GM21619 (cell line): ENCODE data around the gene PROC.

Experiments used
- ATAC-seq: cut with Tn5 transposase; IDR thresholded peaks from one replicate; pipeline ENCODE4 v1.9.1; 2021; ENCODE audit not compliant: unreplicated experiment

PROC gene

DNA sequence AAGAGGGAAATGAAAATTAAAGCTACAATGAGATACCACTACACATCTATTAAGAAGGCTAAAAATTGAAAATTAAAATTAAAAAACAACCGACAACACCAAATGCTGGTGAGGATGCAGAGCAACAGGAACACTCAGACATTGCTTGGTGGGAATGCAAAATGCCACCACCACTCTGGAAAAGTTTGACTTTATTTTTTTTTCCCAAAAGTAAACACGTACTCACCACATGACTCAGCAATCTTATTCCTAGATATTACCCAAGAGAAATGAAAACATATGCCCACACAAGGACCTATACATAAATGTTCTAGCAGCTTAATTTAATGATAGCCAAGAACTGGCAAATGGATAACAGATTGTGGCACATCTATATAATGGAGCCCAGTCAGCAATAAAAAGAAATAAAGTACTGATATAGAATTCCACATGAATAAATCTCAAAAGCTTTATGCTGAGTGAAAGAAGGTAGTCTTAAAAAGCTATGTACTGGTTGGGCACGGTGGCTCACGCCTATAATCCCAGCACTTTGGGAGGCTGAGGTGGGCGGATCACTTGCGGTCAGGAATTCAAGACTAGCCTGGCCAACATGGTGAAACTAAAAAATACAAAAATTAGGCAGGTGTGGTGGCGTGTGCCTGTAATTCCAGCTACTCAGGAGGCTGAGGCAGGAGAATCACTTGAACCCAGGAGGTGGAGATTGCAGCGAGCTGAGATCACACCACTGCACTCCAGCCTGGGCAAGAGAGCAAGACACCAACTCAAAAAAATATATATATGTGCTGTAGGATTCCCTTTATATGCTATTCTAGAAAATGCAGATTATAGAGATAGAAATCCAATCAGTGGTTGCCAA, 4.2 kb upstream of the PROC start:
- ATAC-seq = no peak

DNA sequence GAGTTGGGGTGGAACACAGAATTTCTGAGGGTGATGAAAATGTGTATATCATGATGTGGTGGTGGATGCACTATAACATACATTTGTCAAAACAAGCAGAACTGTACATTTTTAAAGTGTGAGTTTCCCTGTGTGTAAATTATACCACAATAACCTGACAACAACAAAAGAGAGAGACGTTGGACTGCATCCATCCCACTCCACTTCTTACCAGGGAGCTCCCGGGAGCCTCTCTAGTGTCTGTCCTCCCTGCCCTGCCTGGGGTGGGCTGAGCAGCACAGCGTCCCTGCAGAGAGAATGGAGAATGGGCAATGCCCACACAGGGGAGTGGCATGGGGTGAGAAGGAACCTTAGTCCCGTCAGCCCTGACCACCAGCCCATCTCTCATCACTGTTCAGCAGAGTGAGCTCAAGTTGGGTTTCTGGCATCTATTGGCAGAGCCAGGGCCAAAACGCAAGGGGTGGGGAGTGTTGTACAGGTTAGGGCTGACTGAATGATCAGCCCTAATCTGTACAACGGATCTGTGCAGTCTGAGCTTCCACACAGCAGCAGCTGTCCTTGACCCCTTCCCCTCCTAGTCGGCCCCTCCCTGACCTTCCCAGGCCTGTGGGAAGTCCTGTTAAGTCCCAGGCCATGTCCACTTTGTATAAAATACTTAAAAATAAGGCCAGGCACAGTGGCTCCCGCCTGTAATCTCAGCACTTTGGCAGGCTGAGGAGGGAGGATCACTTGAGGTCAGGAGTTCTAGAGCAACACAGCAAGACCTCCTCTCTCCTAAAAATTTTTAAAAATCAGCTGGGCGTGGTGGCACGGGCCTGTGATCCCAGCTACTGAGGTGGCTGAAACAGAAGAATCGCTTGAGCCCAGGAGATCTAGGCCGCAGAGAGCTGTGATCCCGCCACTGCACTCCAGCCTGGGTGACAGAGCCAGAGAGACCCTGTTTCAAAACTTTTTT, 3.3 kb upstream of the PROC start:
- ATAC-seq = no peak

DNA sequence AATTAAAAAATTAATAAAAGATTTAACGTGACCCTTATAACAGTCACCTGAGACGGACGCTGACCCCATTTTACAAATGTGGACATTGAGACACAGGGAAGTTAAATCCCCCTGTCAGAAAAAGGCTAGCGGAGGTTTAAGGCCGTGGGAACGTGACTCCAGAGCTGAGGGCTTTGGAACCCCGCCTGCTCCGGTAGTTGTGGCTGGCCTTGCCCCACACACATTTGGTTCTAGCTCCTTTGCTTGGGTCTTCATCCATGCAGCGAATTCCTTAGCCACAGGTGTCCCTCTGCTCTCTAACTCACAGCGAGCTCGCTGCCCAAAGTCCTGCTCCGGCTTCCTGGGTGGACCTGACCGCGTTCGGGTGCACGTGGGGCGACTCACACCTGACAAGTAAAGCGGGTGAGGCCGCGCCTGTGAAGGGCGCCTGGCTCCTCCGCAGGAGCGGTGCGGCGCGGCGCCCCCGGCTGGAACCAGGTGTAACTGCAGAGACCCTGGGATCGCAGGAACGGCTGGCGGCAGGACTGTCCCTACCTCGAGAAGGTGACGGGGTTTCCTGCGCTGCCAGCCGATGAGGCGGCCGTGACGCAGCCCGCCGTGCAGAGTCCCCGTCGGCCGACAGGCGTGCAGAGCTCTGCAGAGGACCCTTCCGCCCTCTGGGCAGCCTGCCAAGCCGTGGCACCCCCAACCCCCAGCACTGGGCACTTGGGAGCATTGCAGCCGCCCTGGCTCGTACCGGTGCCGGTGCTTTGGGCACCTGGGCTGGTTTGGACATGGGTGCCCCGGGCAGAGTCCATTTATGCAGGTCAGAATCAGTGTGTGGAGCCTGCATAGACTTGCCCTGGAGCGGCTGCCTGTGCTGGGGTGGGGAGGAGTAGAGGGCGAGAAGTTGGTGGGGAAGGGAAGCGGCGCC, 2.4 kb upstream of the PROC start:
- ATAC-seq = peak; percentile 79

DNA sequence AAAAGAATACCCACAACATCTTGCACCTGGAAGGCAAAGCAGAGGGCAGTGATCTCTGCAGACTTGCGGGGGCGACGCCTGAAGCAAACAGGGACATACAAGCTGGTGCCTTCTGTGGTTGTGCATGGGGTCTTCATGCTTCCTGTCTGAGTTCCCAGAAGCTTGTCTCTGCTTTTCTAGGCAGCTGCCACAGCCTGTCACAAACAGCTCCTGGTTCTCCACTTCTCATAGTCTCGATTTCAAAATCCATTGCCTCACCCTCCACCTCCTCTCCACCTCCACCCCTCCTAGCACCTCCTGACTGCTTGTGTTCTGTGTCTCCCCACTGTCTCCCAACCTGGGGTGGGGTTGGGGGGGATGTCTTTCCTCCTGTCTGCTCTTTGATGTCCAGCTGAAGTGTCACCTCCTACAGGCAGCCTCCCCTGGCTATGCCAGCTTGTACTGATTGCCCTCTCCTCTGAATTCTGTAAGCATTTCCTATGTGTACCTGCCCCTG, 1.7 kb upstream of the PROC start:
- no peak for ATAC-seq

DNA sequence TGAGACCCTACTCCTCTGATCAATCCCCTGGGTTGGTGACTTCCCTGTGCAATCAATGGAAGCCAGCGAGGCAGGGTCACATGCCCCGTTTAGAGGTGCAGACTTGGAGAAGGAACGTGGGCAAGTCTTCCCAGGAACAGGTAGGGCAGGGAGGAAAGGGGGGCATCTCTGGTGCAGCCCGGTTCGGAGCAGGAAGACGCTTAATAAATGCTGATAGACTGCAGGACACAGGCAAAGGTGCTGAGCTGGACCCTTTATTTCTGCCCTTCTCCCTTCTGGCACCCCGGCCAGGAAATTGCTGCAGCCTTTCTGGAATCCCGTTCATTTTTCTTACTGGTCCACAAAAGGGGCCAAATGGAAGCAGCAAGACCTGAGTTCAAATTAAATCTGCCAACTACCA, 821 bp upstream of the PROC start:
- no peak for ATAC-seq

DNA sequence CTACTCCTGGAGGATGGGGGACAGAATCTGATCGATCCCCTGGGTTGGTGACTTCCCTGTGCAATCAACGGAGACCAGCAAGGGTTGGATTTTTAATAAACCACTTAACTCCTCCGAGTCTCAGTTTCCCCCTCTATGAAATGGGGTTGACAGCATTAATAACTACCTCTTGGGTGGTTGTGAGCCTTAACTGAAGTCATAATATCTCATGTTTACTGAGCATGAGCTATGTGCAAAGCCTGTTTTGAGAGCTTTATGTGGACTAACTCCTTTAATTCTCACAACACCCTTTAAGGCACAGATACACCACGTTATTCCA, 844 bp downstream of the PROC start:
- ATAC-seq = no peak

DNA sequence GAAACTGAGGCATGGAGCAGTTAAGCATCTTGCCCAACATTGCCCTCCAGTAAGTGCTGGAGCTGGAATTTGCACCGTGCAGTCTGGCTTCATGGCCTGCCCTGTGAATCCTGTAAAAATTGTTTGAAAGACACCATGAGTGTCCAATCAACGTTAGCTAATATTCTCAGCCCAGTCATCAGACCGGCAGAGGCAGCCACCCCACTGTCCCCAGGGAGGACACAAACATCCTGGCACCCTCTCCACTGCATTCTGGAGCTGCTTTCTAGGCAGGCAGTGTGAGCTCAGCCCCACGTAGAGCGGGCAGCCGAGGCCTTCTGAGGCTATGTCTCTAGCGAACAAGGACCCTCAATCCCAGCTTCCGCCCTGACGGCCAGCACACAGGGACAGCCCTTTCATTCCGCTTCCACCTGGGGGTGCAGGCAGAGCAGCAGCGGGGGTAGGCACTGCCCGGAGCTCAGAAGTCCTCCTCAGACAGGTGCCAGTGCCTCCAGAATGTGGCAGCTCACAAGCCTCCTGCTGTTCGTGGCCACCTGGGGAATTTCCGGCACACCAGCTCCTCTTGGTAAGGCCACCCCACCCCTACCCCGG, 1.3 kb downstream of the PROC start:
- ATAC-seq = no peak

DNA sequence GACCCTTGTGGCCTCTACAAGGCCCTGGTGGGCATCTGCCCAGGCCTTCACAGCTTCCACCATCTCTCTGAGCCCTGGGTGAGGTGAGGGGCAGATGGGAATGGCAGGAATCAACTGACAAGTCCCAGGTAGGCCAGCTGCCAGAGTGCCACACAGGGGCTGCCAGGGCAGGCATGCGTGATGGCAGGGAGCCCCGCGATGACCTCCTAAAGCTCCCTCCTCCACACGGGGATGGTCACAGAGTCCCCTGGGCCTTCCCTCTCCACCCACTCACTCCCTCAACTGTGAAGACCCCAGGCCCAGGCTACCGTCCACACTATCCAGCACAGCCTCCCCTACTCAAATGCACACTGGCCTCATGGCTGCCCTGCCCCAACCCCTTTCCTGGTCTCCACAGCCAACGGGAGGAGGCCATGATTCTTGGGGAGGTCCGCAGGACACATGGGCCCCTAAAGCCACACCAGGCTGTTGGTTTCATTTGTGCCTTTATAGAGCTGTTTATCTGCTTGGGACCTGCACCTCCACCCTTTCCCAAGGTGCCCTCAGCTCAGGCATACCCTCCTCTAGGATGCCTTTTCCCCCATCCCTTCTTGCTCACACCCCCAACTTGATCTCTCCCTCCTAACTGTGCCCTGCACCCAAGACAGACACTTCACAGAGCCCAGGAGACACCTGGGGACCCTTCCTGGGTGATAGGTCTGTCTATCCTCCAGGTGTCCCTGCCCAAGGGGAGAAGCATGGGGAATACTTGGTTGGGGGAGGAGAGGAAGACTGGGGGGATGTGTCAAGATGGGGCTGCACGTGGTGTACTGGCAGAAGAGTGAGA, 2.0 kb downstream of the PROC start:
- ATAC-seq = no peak

DNA sequence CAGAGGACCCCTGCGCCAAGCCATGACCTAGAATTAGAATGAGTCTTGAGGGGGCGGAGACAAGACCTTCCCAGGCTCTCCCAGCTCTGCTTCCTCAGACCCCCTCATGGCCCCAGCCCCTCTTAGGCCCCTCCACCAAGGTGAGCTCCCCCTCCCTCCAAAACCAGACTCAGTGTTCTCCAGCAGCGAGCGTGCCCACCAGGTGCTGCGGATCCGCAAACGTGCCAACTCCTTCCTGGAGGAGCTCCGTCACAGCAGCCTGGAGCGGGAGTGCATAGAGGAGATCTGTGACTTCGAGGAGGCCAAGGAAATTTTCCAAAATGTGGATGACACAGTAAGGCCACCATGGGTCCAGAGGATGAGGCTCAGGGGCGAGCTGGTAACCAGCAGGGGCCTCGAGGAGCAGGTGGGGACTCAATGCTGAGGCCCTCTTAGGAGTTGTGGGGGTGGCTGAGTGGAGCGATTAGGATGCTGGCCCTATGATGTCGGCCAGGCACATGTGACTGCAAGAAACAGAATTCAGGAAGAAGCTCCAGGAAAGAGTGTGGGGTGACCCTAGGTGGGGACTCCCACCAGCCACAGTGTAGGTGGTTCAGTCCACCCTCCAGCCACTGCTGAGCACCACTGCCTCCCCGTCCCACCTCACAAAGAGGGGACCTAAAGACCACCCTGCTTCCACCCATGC, 3.0 kb downstream of the PROC start:
- ATAC-seq = no peak

DNA sequence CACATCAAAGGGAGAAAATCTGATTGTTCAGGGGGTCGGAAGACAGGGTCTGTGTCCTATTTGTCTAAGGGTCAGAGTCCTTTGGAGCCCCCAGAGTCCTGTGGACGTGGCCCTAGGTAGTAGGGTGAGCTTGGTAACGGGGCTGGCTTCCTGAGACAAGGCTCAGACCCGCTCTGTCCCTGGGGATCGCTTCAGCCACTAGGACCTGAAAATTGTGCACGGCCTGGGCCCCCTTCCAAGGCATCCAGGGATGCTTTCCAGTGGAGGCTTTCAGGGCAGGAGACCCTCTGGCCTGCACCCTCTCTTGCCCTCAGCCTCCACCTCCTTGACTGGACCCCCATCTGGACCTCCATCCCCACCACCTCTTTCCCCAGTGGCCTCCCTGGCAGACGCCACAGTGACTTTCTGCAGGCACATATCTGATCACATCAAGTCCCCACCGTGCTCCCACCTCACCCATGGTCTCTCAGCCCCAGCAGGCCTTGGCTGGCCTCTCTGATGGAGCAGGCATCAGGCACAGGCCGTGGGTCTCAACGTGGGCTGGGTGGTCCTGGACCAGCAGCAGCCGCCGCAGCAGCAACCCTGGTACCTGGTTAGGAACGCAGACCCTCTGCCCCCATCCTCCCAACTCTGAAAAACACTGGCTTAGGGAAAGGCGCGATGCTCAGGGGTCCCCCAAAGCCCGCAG, 3.8 kb downstream of the PROC start:
- no peak for ATAC-seq

DNA sequence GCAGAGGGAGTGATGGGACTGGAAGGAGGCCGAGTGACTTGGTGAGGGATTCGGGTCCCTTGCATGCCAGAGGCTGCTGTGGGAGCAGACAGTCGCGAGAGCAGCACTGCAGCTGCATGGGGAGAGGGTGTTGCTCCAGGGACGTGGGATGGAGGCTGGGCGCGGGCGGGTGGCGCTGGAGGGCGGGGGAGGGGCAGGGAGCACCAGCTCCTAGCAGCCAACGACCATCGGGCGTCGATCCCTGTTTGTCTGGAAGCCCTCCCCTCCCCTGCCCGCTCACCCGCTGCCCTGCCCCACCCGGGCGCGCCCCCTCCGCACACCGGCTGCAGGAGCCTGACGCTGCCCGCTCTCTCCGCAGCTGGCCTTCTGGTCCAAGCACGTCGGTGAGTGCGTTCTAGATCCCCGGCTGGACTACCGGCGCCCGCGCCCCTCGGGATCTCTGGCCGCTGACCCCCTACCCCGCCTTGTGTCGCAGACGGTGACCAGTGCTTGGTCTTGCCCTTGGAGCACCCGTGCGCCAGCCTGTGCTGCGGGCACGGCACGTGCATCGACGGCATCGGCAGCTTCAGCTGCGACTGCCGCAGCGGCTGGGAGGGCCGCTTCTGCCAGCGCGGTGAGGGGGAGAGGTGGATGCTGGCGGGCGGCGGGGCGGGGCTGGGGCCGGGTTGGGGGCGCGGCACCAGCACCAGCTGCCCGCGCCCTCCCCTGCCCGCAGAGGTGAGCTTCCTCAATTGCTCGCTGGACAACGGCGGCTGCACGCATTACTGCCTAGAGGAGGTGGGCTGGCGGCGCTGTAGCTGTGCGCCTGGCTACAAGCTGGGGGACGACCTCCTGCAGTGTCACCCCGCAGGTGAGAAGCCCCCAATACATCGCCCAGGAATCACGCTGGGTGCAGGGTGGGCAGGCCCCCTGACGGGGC, 4.6 kb downstream of the PROC start:
- ATAC-seq = no peak

DNA sequence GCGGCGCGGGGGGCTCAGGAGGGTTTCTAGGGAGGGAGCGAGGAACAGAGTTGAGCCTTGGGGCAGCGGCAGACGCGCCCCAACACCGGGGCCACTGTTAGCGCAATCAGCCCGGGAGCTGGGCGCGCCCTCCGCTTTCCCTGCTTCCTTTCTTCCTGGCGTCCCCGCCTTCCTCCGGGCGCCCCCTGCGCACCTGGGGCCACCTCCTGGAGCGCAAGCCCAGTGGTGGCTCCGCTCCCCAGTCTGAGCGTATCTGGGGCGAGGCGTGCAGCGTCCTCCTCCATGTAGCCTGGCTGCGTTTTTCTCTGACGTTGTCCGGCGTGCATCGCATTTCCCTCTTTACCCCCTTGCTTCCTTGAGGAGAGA, 5.2 kb downstream of the PROC start:
- ATAC-seq = no peak

DNA sequence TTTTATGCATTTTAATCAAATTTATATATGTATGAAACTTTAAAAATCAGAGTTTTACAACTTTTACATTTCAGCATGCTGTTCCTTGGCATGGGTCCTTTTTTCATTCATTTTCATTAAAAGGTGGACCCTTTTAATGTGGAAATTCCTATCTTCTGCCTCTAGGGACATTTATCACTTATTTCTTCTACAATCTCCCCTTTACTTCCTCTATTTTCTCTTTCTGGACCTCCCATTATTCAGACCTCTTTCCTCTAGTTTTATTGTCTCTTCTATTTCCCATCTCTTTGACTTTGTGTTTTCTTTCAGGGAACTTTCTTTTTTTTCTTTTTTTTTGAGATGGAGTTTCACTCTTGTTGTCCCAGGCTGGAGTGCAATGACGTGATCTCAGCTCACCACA, 5.7 kb downstream of the PROC start:
- no peak for ATAC-seq

DNA sequence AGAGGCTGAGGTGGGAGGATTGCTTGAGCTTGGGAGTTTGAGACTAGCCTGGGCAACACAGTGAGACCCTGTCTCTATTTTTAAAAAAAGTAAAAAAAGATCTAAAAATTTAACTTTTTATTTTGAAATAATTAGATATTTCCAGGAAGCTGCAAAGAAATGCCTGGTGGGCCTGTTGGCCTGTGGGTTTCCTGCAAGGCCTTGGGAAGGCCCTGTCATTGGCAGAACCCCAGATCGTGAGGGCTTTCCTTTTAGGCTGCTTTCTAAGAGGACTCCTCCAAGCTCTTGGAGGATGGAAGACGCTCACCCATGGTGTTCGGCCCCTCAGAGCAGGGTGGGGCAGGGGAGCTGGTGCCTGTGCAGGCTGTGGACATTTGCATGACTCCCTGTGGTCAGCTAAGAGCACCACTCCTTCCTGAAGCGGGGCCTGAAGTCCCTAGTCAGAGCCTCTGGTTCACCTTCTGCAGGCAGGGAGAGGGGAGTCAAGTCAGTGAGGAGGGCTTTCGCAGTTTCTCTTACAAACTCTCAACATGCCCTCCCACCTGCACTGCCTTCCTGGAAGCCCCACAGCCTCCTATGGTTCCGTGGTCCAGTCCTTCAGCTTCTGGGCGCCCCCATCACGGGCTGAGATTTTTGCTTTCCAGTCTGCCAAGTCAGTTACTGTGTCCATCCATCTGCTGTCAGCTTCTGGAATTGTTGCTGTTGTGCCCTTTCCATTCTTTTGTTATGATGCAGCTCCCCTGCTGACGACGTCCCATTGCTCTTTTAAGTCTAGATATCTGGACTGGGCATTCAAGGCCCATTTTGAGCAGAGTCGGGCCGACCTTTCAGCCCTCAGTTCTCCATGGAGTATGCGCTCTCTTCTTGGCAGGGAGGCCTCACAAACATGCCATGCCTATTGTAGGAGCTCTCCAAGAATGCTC, 6.6 kb downstream of the PROC start:
- no peak for ATAC-seq

DNA sequence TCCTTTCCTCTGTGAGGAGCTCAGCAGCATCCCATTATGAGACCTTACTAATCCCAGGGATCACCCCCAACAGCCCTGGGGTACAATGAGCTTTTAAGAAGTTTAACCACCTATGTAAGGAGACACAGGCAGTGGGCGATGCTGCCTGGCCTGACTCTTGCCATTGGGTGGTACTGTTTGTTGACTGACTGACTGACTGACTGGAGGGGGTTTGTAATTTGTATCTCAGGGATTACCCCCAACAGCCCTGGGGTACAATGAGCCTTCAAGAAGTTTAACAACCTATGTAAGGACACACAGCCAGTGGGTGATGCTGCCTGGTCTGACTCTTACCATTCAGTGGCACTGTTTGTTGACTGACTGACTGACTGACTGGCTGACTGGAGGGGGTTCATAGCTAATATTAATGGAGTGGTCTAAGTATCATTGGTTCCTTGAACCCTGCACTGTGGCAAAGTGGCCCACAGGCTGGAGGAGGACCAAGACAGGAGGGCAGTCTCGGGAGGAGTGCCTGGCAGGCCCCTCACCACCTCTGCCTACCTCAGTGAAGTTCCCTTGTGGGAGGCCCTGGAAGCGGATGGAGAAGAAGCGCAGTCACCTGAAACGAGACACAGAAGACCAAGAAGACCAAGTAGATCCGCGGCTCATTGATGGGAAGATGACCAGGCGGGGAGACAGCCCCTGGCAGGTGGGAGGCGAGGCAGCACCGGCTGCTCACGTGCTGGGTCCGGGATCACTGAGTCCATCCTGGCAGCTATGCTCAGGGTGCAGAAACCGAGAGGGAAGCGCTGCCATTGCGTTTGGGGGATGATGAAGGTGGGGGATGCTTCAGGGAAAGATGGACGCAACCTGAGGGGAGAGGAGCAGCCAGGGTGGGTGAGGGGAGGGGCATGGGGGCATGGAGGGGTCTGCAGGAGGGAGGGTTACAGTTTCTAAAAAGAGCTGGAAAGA, 7.6 kb downstream of the PROC start:
- ATAC-seq = no peak
